HepG2 (cell line): Measurements from ENCODE around the gene AVPR2. TPM values are rescaled to one million over a fixed set of nuclear protein-coding genes. Genes with fewer than 3 reads are reported as not detected.

Experiments used
- ATAC-seq: fragments of 200-7000 bp; cut with Tn5 transposase; 3 replicates; pipeline ENCODE4 v1.9.1; 2020; ENCODE audit warnings: mild to moderate bottlenecking, moderate library complexity
- BruUV-seq: library from RNA; stranded (reverse); fragments of 400-500 nt; replicated peaks from 2 replicates; lab custom pipeline; 2021; lab: Mats Ljungman, UMichigan
- CTCF ChIA-PET: fragments of 300-600 bp; formaldehyde crosslinking; extraction: SDS; loops from one replicate; lab custom pipeline; 2021; ENCODE audit warnings: low total read pairs, inconsistent platforms, low intra/inter-chr PET ratio; lab: Yijun Ruan, JAX
- POLR2A ChIA-PET: fragments of 350-600 bp; sonication (Branson Sonifier 250); formaldehyde crosslinking; loops from one replicate; lab custom pipeline; 2020; ENCODE audit warnings: antibody characterized with exemption, inconsistent platforms; lab: Yijun Ruan, JAX
- DNase-seq: peaks from one replicate; pipeline ENCODE4 v3.0.0-alpha.2; 2015; ENCODE audit warnings: low spot score
- FAIRE-seq: peaks from 3 replicates; lab custom pipeline; 2011; peaks lifted over from hg19 to GRCh38; lab: Jason Lieb, UNC
- H2AFZ ChIP-seq: one replicate; pipeline ENCODE4 v1.6.1; 2011; ENCODE audit warnings: low read length, inconsistent platforms
- H3K27ac ChIP-seq: fragments of 300-600 bp; 3 replicates; pipeline ENCODE4 v1.8.0; 2011; ENCODE audit warnings: mixed run types, mild to moderate bottlenecking, mixed read lengths, low read length, inconsistent platforms; ENCODE audit not compliant: insufficient read depth; ENCODE audit errors: extremely low read length
- H3K27me3 ChIP-seq, 2 experiments: fragments of 200-600 bp in 1 of 2; 2 replicates in 1 of 2; 3 replicates in 1 of 2; pipeline versions ENCODE4 v1.6.0 to v1.8.0; 2011; ENCODE audit warnings: low read length in 2 of 2, mild to moderate bottlenecking in 2 of 2, moderate library complexity in 2 of 2, inconsistent platforms in 1 of 2; ENCODE audit not compliant: insufficient read depth in 2 of 2, control insufficient read depth in 1 of 2
- H3K36me3 ChIP-seq, 2 experiments: fragments of 200-600 bp in 1 of 2; replicated peaks in 1 of 2; 2 replicates in 1 of 2; 3 replicates in 1 of 2; pipeline versions ENCODE4 v1.5.1 to v1.8.0; 2011; ENCODE audit warnings: low read length in 2 of 2, inconsistent platforms in 1 of 2; ENCODE audit not compliant: insufficient read depth in 2 of 2, control insufficient read depth in 1 of 2
- H3K4me1 ChIP-seq: 2 replicates; pipeline ENCODE4 v1.5.1; 2012; ENCODE audit warnings: low read length, inconsistent platforms; ENCODE audit not compliant: insufficient read depth
- H3K4me2 ChIP-seq: 2 replicates; pipeline ENCODE4 v1.6.0; 2011; ENCODE audit warnings: low read depth, low read length, inconsistent platforms
- H3K4me3 ChIP-seq, 3 experiments: fragments of 200-600 bp in 1 of 3; sonication (generic), shearing (Covaris generic) in 1 of 3; replicated peaks in 1 of 3; 2 replicates each; pipeline ENCODE4 v1.5.1; 2011 to 2016; ENCODE audit warnings: low read length in 3 of 3, inconsistent platforms in 2 of 3, low read depth in 2 of 3, mild to moderate bottlenecking in 2 of 3, control low read depth in 1 of 3, mixed read lengths in 1 of 3; ENCODE audit not compliant: insufficient read depth in 1 of 3
- H3K79me2 ChIP-seq: one replicate; pipeline ENCODE4 v1.6.1; 2011; ENCODE audit warnings: low read length, inconsistent platforms; ENCODE audit not compliant: insufficient read depth
- H3K9ac ChIP-seq: 2 replicates; pipeline ENCODE4 v1.6.0; 2011; ENCODE audit warnings: mild to moderate bottlenecking, low read depth, low read length, inconsistent platforms; ENCODE audit not compliant: insufficient read depth
- H3K9me3 ChIP-seq: 2 replicates; pipeline ENCODE4 v1.5.1; 2012; ENCODE audit warnings: mild to moderate bottlenecking, low read length
- H4K20me1 ChIP-seq: 2 replicates; pipeline ENCODE4 v1.6.0; 2011; ENCODE audit warnings: inconsistent platforms, mild to moderate bottlenecking, low read length, moderate library complexity; ENCODE audit not compliant: insufficient read depth
- DNMT1 ChIP-seq: sonication (generic); formaldehyde crosslinking; IDR thresholded peaks from 2 replicates; pipeline ENCODE4 v1.5.1; 2020; ENCODE audit warnings: mild to moderate bottlenecking, missing genetic modification reagents
- ETV5 ChIP-seq: IDR thresholded peaks from 2 replicates; pipeline ENCODE4 v1.6.1; 2018; ENCODE audit warnings: missing biosample characterization, missing genetic modification reagents, inconsistent platforms, borderline replicate concordance
- KLF11 ChIP-seq: IDR thresholded peaks from 2 replicates; pipeline ENCODE4 v1.6.1; 2016; ENCODE audit warnings: missing compliant biosample characterization
- MAFK ChIP-seq, 2 experiments: IDR thresholded peaks in 1 of 2; conservative IDR thresholded peaks in 1 of 2; 2 replicates each; pipeline ENCODE4 v1.6.1; 2011; ENCODE audit warnings: improper control_type of control experiment in 2 of 2, low read length in 2 of 2
- ZNF335 ChIP-seq: sonication (generic); formaldehyde crosslinking; IDR thresholded peaks from 2 replicates; pipeline ENCODE4 v1.4.0; 2020; ENCODE audit warnings: missing genetic modification reagents
- ZNF782 ChIP-seq: sonication (generic); formaldehyde crosslinking; IDR thresholded peaks from 2 replicates; pipeline ENCODE4 v1.4.0; 2020; ENCODE audit warnings: missing genetic modification reagents, mild to moderate bottlenecking, borderline replicate concordance
- ZZZ3 ChIP-seq: sonication (generic); formaldehyde crosslinking; IDR thresholded peaks from 2 replicates; pipeline ENCODE4 v1.4.0; 2020; ENCODE audit warnings: missing genetic modification reagents, mild to moderate bottlenecking, borderline replicate concordance
- WGBS: methylation state at CpG from one replicate; pipeline ENCODE4 v1.1.6; 2017; ENCODE audit warnings: low lambda C conversion rate; 5-methylcytosine and 5-hydroxymethylcytosine counted together
- in situ Hi-C: cut with HindIII; loops from 2 replicates; pipeline ENCODE4 v1.10.0; 2017; ENCODE audit warnings: low pct_unique_long_range_greater_than_20kb; ENCODE audit not compliant: extremely low pct_ligation_motif_present
- intact Hi-C: fragments of 100-400 bp; cut with micrococcal nuclease; formaldehyde crosslinking; loops from one replicate; pipeline ENCODE4 v1.10.0; 2022; ENCODE audit not compliant: unreplicated experiment
- polyA plus RNA-seq, 8 experiments: library from polyadenylated mRNA; depleted of rRNA in 3 of 8; stranded (reverse) in 7 of 8; unstranded in 1 of 8; fragments of >200 nt; fragmentation: Illumina TruSeq in 4 of 8; extraction: Trizol in 4 of 8; gene quantifications; 2 replicates each; pipeline versions ENCODE4 v1.2.1 to v1.2.3, GENCODE V29; 2011 to 2016; ENCODE audit warnings: low read depth in 4 of 8, missing spikeins in 1 of 8, mixed read lengths in 1 of 8; ENCODE audit not compliant: insufficient read depth in 1 of 8
- total RNA-seq, 5 experiments: library from RNA; depleted of rRNA; stranded (reverse); fragments of >200 nt; fragmentation: Illumina TruSeq; extraction: Trizol; gene quantifications; 2 replicates each; pipeline ENCODE4 v1.2.3, GENCODE V29; 2016; ENCODE audit warnings: low read depth in 1 of 5
- TF ChIP-seq, protein P1 (sequence below): IDR thresholded peaks from 2 replicates; pipeline ENCODE4 v1.6.1; 2016; ENCODE audit warnings: low read depth, control low read depth
- TF ChIP-seq, protein P2 (sequence below): sonication (generic); formaldehyde crosslinking; IDR thresholded peaks from 2 replicates; pipeline ENCODE4 v1.4.0; 2020; ENCODE audit warnings: mild to moderate bottlenecking, missing genetic modification reagents
- TF ChIP-seq, protein P3 (sequence below): sonication (generic); formaldehyde crosslinking; IDR thresholded peaks from 2 replicates; pipeline ENCODE4 v1.4.0; 2020; ENCODE audit warnings: missing genetic modification reagents

Gene AVPR2
- total and polyA plus RNA-seq, 2 of the 13 experiments (the other 11 are each of a cell fraction or from before 2014, with no cell fraction given): not detected

DNA sequence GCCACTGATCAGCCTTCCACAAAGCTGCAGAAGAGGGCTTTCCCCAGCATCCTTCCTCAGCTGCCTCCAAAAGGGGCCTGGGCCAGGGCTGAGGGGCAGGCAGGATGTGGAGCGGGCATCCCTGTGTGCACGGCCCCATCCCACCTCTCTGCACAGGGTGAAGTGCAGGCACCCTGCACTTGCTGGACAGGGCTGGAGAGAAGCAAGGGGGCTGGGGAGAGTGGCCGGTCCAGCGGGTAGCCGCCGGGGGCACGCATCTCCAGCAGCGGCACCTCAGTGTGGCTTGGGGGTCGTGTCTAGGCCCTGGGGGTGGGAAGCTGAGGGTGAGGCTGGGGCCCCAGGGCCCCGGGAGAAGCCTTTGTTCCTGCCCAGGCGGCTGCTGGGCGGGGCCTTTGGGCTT lies 3.0 kb downstream of the AVPR2 start (continued):
- TF ChIP-seq, protein P1, sequence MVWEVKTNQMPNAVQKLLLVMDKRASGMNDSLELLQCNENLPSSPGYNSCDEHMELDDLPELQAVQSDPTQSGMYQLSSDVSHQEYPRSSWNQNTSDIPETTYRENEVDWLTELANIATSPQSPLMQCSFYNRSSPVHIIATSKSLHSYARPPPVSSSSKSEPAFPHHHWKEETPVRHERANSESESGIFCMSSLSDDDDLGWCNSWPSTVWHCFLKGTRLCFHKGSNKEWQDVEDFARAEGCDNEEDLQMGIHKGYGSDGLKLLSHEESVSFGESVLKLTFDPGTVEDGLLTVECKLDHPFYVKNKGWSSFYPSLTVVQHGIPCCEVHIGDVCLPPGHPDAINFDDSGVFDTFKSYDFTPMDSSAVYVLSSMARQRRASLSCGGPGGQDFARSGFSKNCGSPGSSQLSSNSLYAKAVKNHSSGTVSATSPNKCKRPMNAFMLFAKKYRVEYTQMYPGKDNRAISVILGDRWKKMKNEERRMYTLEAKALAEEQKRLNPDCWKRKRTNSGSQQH (CRISPR knock-in tag): no peak
- TF ChIP-seq ZNF335 (no peak), ZNF782 (CRISPR knock-in tag) (no peak)
- TF ChIP-seq, all 625 proteins: peak for 0

DNA sequence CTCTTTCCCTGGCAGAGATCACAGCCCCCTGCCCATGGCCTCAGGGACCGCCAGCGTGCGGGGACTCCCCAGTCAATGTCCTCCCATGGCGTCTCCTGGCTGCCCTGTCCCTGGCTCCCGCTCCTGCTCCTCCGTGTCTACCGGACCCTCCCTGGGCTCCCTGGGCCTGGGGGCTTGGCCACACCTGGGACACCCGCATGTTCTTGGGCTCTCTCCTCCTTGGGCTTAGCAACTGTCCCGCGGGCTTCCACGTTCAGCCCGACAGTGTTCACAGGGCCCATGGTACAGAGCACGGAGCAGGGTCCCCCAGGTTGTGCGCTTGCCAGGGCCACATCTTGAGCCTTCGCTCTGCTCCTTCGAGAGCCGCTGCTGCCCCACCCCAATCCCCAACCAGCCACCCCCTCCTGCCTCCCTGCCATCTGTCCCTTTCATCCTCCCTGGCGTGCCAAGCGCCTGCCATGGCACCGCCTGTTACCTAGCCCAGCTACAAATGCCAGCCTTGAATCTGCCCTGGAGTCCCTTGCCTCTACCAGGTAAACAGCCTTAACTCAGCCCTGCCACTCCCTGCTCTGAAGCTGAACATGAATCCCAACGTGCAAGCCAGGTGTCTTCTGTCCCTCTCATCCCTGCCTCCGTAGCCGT lies 3.9 kb downstream of the AVPR2 start:
- FAIRE-seq (no peak), DNase-seq (no peak), ATAC-seq (no peak)
- WGBS: 38% methylated on average over 12 of the region's 23 CpGs
- Histone ChIP-seq H4K20me1 (no peaks in the 10 kb centered on the region), H3K9me3 (no peaks in the 10 kb centered on the region), H3K4me3 (no peak overlapping the region), H3K36me3 (no peaks in the 10 kb centered on the region), H3K4me2 (no peak overlapping the region), H3K79me2 (no peaks in the 10 kb centered on the region), H3K27me3 (peaks cover 0 to 4% of the 10 kb centered on the region in 2 experiments; a peak in 2 of 5 replicates), H3K9ac (no peak overlapping the region), H2AFZ (no peak overlapping the region), H3K27ac (no peak overlapping the region), H3K4me1 (peaks cover 5% of the 10 kb centered on the region)
- TF ChIP-seq, protein P2, sequence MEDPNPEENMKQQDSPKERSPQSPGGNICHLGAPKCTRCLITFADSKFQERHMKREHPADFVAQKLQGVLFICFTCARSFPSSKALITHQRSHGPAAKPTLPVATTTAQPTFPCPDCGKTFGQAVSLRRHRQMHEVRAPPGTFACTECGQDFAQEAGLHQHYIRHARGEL (CRISPR knock-in tag): no peak
- TF ChIP-seq ETV5 (CRISPR knock-in tag) (no peak), ZZZ3 (CRISPR knock-in tag) (no peak), MAFK (conservative IDR thresholded peaks at IDR 0.05 in 1 of 2, IDR thresholded peaks at IDR 0.05 in 1 of 2; ENCODE audit: low read length in 2 of 2) (no peak), KLF11 (CRISPR knock-in tag) (no peak), DNMT1 (CRISPR knock-in tag) (no peak)
- TF ChIP-seq, protein P3, sequence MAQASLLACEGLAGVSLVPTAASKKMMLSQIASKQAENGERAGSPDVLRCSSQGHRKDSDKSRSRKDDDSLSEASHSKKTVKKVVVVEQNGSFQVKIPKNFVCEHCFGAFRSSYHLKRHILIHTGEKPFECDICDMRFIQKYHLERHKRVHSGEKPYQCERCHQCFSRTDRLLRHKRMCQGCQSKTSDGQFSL (CRISPR knock-in tag): no peak
- in situ Hi-C loops: no loop called here
- BruUV-seq: no TSS peak
- ChIA-PET CTCF (no interaction called here), POLR2A (no interaction called here)
- intact Hi-C loops: no loop called here
